Neural cell (in vitro differentiated cells): ENCODE results near the gene ZRANB3. TPM values are rescaled to one million over a fixed set of nuclear protein-coding genes. Genes with fewer than 3 reads are reported as not detected.
A peak's percentile ranks its signal among the peaks of the same experiment; 100 is the strongest.
"Not testable (repeated sequence)": the region's sequence is repeated elsewhere in the genome, so short reads cannot be mapped to it uniquely, and the experiment has no call there.

Source experiments
- H2AFZ ChIP-seq: fragments of 200-600, 300-800 bp; sonication (generic), shearing (Covaris generic); 2 replicates; pipeline ENCODE4 v1.6.0; 2014; ENCODE audit warnings: low read depth, mild to moderate bottlenecking, antibody characterized with exemption, low read length, moderate library complexity
- H3F3A ChIP-seq: fragments of 200-600 bp; shearing (Covaris generic); 2 replicates; pipeline ENCODE4 v1.6.1; 2016; ENCODE audit warnings: mild to moderate bottlenecking, moderate library complexity, mixed read lengths, antibody characterized with exemption, low read length; ENCODE audit not compliant: insufficient read depth, poor library complexity, severe bottlenecking
- H3K27ac ChIP-seq: fragments of 200-600, 300-800 bp; sonication (generic), shearing (Covaris generic); 2 replicates; pipeline ENCODE4 v1.5.1; 2014; ENCODE audit warnings: mild to moderate bottlenecking, low read length, moderate library complexity
- H3K27me3 ChIP-seq: fragments of 300-800, 200-600 bp; sonication (generic), shearing (Covaris generic); 2 replicates; pipeline ENCODE4 v1.6.0; 2014; ENCODE audit warnings: mild to moderate bottlenecking, low read depth, low read length, moderate library complexity; ENCODE audit not compliant: insufficient read depth
- H3K36me3 ChIP-seq: fragments of 300-800, 200-600 bp; sonication (generic), shearing (Covaris generic); 2 replicates; pipeline ENCODE4 v1.5.1; 2014; ENCODE audit warnings: mild to moderate bottlenecking, antibody characterized with exemption, low read length, moderate library complexity; ENCODE audit not compliant: insufficient read depth
- H3K4me2 ChIP-seq: fragments of 300-800, 200-600 bp; sonication (generic), shearing (Covaris generic); 2 replicates; pipeline ENCODE4 v1.6.0; 2014; ENCODE audit warnings: mild to moderate bottlenecking, low read length
- H3K4me3 ChIP-seq: fragments of 300-800, 200-600 bp; sonication (generic), shearing (Covaris generic); 2 replicates; pipeline ENCODE4 v1.5.1; 2014; ENCODE audit warnings: mild to moderate bottlenecking, low read length, moderate library complexity
- H3K79me2 ChIP-seq: fragments of 200-600 bp; shearing (Covaris generic); replicated peaks from 2 replicates; pipeline ENCODE4 v1.6.0; 2014; ENCODE audit warnings: mild to moderate bottlenecking, low read length, moderate library complexity; ENCODE audit not compliant: insufficient read depth
- H3K9ac ChIP-seq: fragments of 300-800, 200-600 bp; sonication (generic), shearing (Covaris generic); 2 replicates; pipeline ENCODE4 v1.6.1; 2016; ENCODE audit warnings: mild to moderate bottlenecking, low read length, mixed read lengths
- H3K9me2 ChIP-seq: fragments of 200-600 bp; shearing (Covaris generic); 2 replicates; pipeline ENCODE4 v1.6.1; 2016; ENCODE audit warnings: mild to moderate bottlenecking, low read length, mixed read lengths; ENCODE audit not compliant: insufficient read depth
- H3K9me3 ChIP-seq: fragments of 200-600, 300-800 bp; sonication (generic), shearing (Covaris generic); 2 replicates; pipeline ENCODE4 v1.6.1; 2016; ENCODE audit warnings: mild to moderate bottlenecking, mixed run types, low read length, moderate library complexity, mixed read lengths
- H4K20me1 ChIP-seq: fragments of 200-600 bp; shearing (Covaris generic); 2 replicates; pipeline ENCODE4 v1.6.1; 2016; ENCODE audit warnings: mild to moderate bottlenecking, mixed run types; ENCODE audit not compliant: insufficient read depth
- CTCF ChIP-seq: fragments of 450-650 bp; IDR thresholded peaks from 2 replicates; pipeline ENCODE4 v1.5.1; 2014; ENCODE audit warnings: antibody characterized with exemption, mild to moderate bottlenecking, moderate library complexity; ENCODE audit not compliant: poor library complexity, severe bottlenecking
- EP300 ChIP-seq: fragments of 450-650 bp; conservative IDR thresholded peaks from 2 replicates; pipeline ENCODE4 v1.6.1; 2014; ENCODE audit warnings: antibody characterized with exemption, mild to moderate bottlenecking, moderate library complexity; ENCODE audit not compliant: poor library complexity, severe bottlenecking
- EZH2 ChIP-seq: fragments of 200-600, 300-800 bp; shearing (Covaris generic), sonication (generic); IDR thresholded peaks from 2 replicates; pipeline ENCODE4 v1.6.1; 2014; ENCODE audit warnings: antibody characterized with exemption, low read length, borderline replicate concordance, mild to moderate bottlenecking; ENCODE audit not compliant: insufficient read depth, poor library complexity, severe bottlenecking
- MXI1 ChIP-seq: fragments of 450-650 bp; conservative IDR thresholded peaks from 2 replicates; pipeline ENCODE4 v1.6.1; 2014; ENCODE audit warnings: antibody characterized with exemption, mild to moderate bottlenecking; ENCODE audit not compliant: poor library complexity, severe bottlenecking
- POLR2AphosphoS5 ChIP-seq: IDR thresholded peaks from 2 replicates; pipeline ENCODE4 v1.6.1; 2012
- RAD21 ChIP-seq: fragments of 450-650 bp; conservative IDR thresholded peaks from 2 replicates; pipeline ENCODE4 v1.6.1; 2014; ENCODE audit warnings: antibody characterized with exemption, mild to moderate bottlenecking, moderate library complexity
- REST ChIP-seq: IDR thresholded peaks from 2 replicates; pipeline ENCODE4 v1.6.1; 2012; ENCODE audit warnings: borderline replicate concordance
- SMC3 ChIP-seq: fragments of 450-650 bp; conservative IDR thresholded peaks from 2 replicates; pipeline ENCODE4 v1.6.1; 2014; ENCODE audit warnings: antibody characterized with exemption, mild to moderate bottlenecking, moderate library complexity; ENCODE audit not compliant: poor library complexity
- TAF1 ChIP-seq: IDR thresholded peaks from 2 replicates; pipeline ENCODE4 v1.6.1; 2012; ENCODE audit warnings: low read depth
- polyA plus RNA-seq: library from polyadenylated mRNA; depleted of rRNA; stranded (reverse); fragments of >200 nt; gene quantifications from 2 replicates; pipeline ENCODE4 v1.2.3, GENCODE V29; 2014

Gene ZRANB3
- polyA plus RNA-seq, 1 donor from 2014 or later, result 3.5 TPM

- H3K27me3 ChIP-seq, result no peaks in the 10 kb centered on the region
- H4K20me1 ChIP-seq, result no peaks in the 10 kb centered on the region
- no peaks in the 10 kb centered on the region for H3F3A ChIP-seq
- no peak overlapping the region for H3K27ac ChIP-seq
- TF ChIP-seq TAF1, result no peak
- no peak for TF ChIP-seq EZH2
- no peak for TF ChIP-seq CTCF
- no peak for TF ChIP-seq EP300
- TF ChIP-seq POLR2AphosphoS5, result no peak
- no peak for TF ChIP-seq MXI1
- TF ChIP-seq RAD21, result no peak
- no peak for TF ChIP-seq SMC3
- TF ChIP-seq REST, result no peak
- no peak overlapping the region for H3K4me3 ChIP-seq
- no peaks in the 10 kb centered on the region for H3K9me3 ChIP-seq
- H3K36me3 ChIP-seq, result no peaks in the 10 kb centered on the region
- H3K79me2 ChIP-seq, result peaks cover 40% of the 10 kb centered on the region
- H3K9me2 ChIP-seq, result no peaks in the 10 kb centered on the region
- H2AFZ ChIP-seq, result no peak overlapping the region
- H3K4me2 ChIP-seq, result no peak overlapping the region
- no peak overlapping the region for H3K9ac ChIP-seq
Measured at GRCh38 chr2:135547311-135547710, 16.3 kb upstream of the ZRANB3 start.

GRCh38 chr2:135546436-135546835 is 15.4 kb upstream of the ZRANB3 start:
- Histone ChIP-seq H3K9ac (no peak overlapping the region), H3K4me3 (no peak overlapping the region), H3K9me2 (no peaks in the 10 kb centered on the region), H2AFZ (no peak overlapping the region), H3K27me3 (no peaks in the 10 kb centered on the region), H3K4me2 (no peak overlapping the region), H3K9me3 (no peaks in the 10 kb centered on the region), H3K36me3 (no peaks in the 10 kb centered on the region), H3F3A (no peaks in the 10 kb centered on the region), H4K20me1 (no peaks in the 10 kb centered on the region), H3K27ac (no peak overlapping the region), H3K79me2 (peaks cover 35% of the 10 kb centered on the region)
- no peak for TF ChIP-seq EZH2
- no peak for TF ChIP-seq TAF1
- TF ChIP-seq SMC3, result no peak
- TF ChIP-seq EP300, result no peak
- no peak for TF ChIP-seq MXI1
- no peak for TF ChIP-seq RAD21
- TF ChIP-seq CTCF, result no peak
- no peak for TF ChIP-seq REST
- no peak for TF ChIP-seq POLR2AphosphoS5

- not testable (repeated sequence) for H3K27ac ChIP-seq, H3F3A ChIP-seq, H2AFZ ChIP-seq, H4K20me1 ChIP-seq, H3K36me3 ChIP-seq, H3K27me3 ChIP-seq, H3K9ac ChIP-seq, H3K9me3 ChIP-seq, H3K9me2 ChIP-seq, H3K4me2 ChIP-seq
- H3K4me3 ChIP-seq, result peak overlapping the region; percentile 83
- peaks cover 44% of the 10 kb centered on the region for H3K79me2 ChIP-seq
Measured at GRCh38 chr2:135533545-135533944, 2.5 kb upstream of the ZRANB3 start.
